IMR-90 (cell line): ENCODE measurements around the gene KY. TPM values are rescaled to one million over a fixed set of nuclear protein-coding genes. Genes with fewer than 3 reads are reported as not detected.

Source experiments
- ATAC-seq: fragments of 200-7000 bp; cut with Tn5 transposase; 2 replicates; pipeline ENCODE4 v1.9.1; 2020; ENCODE audit warnings: low read depth, mild to moderate bottlenecking, moderate library complexity
- BruUV-seq: library from RNA; stranded (reverse); fragments of 400-500 nt; replicated peaks from 2 replicates; lab custom pipeline; 2021; lab: Mats Ljungman, UMichigan
- CTCF ChIA-PET: fragments of 300-600 bp; formaldehyde crosslinking; extraction: SDS; loops from one replicate; lab custom pipeline; 2021; ENCODE audit warnings: antibody characterized with exemption; lab: Yijun Ruan, JAX
- POLR2A ChIA-PET: fragments of 300-600 bp; sonication (Branson Sonifier 250); formaldehyde crosslinking; loops from one replicate; lab custom pipeline; 2022; ENCODE audit warnings: antibody characterized with exemption; ENCODE audit not compliant: unreplicated experiment; lab: Charles Lee
- DNase-seq: peaks from one replicate; pipeline ENCODE4 v3.0.0; 2013
- H2AFZ ChIP-seq: replicated peaks from 2 replicates; pipeline ENCODE3; 2013; ENCODE audit warnings: low read length, mild to moderate bottlenecking; ENCODE audit not compliant: poor library complexity
- H2AK5ac ChIP-seq: 2 replicates; pipeline ENCODE4 v1.6.1; 2013; ENCODE audit warnings: low read depth, low read length, inconsistent platforms
- H2AK9ac ChIP-seq: replicated peaks from 2 replicates; pipeline ENCODE3; 2013; ENCODE audit warnings: mild to moderate bottlenecking, low read depth, low read length, moderate library complexity; ENCODE audit not compliant: poor library complexity
- H2BK120ac ChIP-seq: 2 replicates; pipeline ENCODE4 v1.6.1; 2013; ENCODE audit warnings: low read depth, low read length, inconsistent platforms
- H2BK15ac ChIP-seq: 3 replicates; pipeline ENCODE4 v1.6.1; 2013; ENCODE audit warnings: low read depth, low read length, inconsistent platforms
- H2BK20ac ChIP-seq: 2 replicates; pipeline ENCODE4 v1.6.1; 2013; ENCODE audit warnings: low read depth, mild to moderate bottlenecking, inconsistent platforms, low read length, moderate library complexity
- H2BK5ac ChIP-seq: 2 replicates; pipeline ENCODE4 v1.6.1; 2013; ENCODE audit warnings: mild to moderate bottlenecking, low read depth, low read length, inconsistent platforms; ENCODE audit not compliant: poor library complexity, severe bottlenecking
- H3K14ac ChIP-seq: replicated peaks from 2 replicates; pipeline ENCODE4 v1.6.1; 2013; ENCODE audit warnings: low read depth, low read length, inconsistent platforms
- H3K18ac ChIP-seq: 2 replicates; pipeline ENCODE4 v1.6.1; 2013; ENCODE audit warnings: low read depth, low read length, control low read depth
- H3K23ac ChIP-seq: 2 replicates; pipeline ENCODE4 v1.6.1; 2013; ENCODE audit warnings: low read depth, low read length, inconsistent platforms
- H3K27ac ChIP-seq: 2 replicates; pipeline ENCODE4 v1.5.1; 2013; ENCODE audit warnings: mild to moderate bottlenecking, control low read depth, low read length; ENCODE audit not compliant: insufficient read depth
- H3K27me3 ChIP-seq: 2 replicates; pipeline ENCODE4 v1.6.1; 2013; ENCODE audit warnings: low read length; ENCODE audit not compliant: control insufficient read depth, insufficient read depth
- H3K36me3 ChIP-seq: 2 replicates; pipeline ENCODE4 v1.6.1; 2013; ENCODE audit warnings: low read length, mixed read lengths; ENCODE audit not compliant: control insufficient read depth, insufficient read depth
- H3K4ac ChIP-seq: 2 replicates; pipeline ENCODE4 v1.6.1; 2013; ENCODE audit warnings: low read depth, low read length, inconsistent platforms
- H3K4me1 ChIP-seq: 2 replicates; pipeline ENCODE4 v1.6.1; 2013; ENCODE audit warnings: low read length, mixed read lengths; ENCODE audit not compliant: control insufficient read depth, insufficient read depth
- H3K4me2 ChIP-seq: 2 replicates; pipeline ENCODE4 v1.6.1; 2013; ENCODE audit warnings: low read depth, mild to moderate bottlenecking, control low read depth, low read length, moderate library complexity
- H3K4me3 ChIP-seq: 2 replicates; pipeline ENCODE4 v1.5.1; 2013; ENCODE audit warnings: low read depth, mild to moderate bottlenecking, control low read depth, low read length, moderate library complexity; ENCODE audit not compliant: insufficient read depth
- H3K56ac ChIP-seq: 2 replicates; pipeline ENCODE4 v1.6.1; 2013; ENCODE audit warnings: low read length, inconsistent platforms; ENCODE audit not compliant: insufficient read depth; ENCODE audit errors: extremely low read depth
- H3K79me1 ChIP-seq, 2 experiments: 2 replicates each; pipeline ENCODE4 v1.6.1; 2013; ENCODE audit warnings: low read length in 2 of 2, inconsistent platforms in 1 of 2, low read depth in 1 of 2
- H3K9ac ChIP-seq: 2 replicates; pipeline ENCODE4 v1.6.1; 2013; ENCODE audit warnings: low read depth, low read length, control low read depth
- H3K9me1 ChIP-seq: 2 replicates; pipeline ENCODE4 v1.6.1; 2013; ENCODE audit warnings: low read length, inconsistent platforms; ENCODE audit not compliant: insufficient read depth
- H3K9me3 ChIP-seq: 2 replicates; pipeline ENCODE4 v1.6.1; 2013; ENCODE audit warnings: low read length; ENCODE audit not compliant: control insufficient read depth, insufficient read depth
- H4K20me1 ChIP-seq: 2 replicates; pipeline ENCODE4 v1.6.1; 2013; ENCODE audit warnings: low read length, inconsistent platforms; ENCODE audit not compliant: insufficient read depth
- H4K5ac ChIP-seq: 2 replicates; pipeline ENCODE4 v1.6.1; 2013; ENCODE audit warnings: mild to moderate bottlenecking, low read depth, low read length, control low read depth
- H4K8ac ChIP-seq, 2 experiments: 2 replicates each; pipeline ENCODE4 v1.6.1; 2013; ENCODE audit warnings: low read depth in 2 of 2, low read length in 2 of 2, control low read depth in 1 of 2, inconsistent platforms in 1 of 2
- H4K91ac ChIP-seq: 2 replicates; pipeline ENCODE4 v1.6.1; 2013; ENCODE audit warnings: low read depth, low read length, inconsistent platforms; ENCODE audit not compliant: insufficient read depth
- BHLHE40 ChIP-seq: fragments of 150-350 bp; IDR thresholded peaks from 2 replicates; pipeline ENCODE4 v1.6.1; 2016; ENCODE audit warnings: mild to moderate bottlenecking, low read depth, low read length
- CEBPB ChIP-seq: IDR thresholded peaks from 2 replicates; pipeline ENCODE4 v1.6.1; 2012; ENCODE audit warnings: low read depth, low read length, improper control_type of control experiment
- CHD1 ChIP-seq: IDR thresholded peaks from 2 replicates; pipeline ENCODE4 v1.6.1; 2012; ENCODE audit warnings: low read depth, low read length, improper control_type of control experiment
- ELK1 ChIP-seq: fragments of 150-350 bp; IDR thresholded peaks from 2 replicates; pipeline ENCODE4 v1.6.1; 2016; ENCODE audit warnings: low read depth, mild to moderate bottlenecking, low read length, moderate library complexity, borderline replicate concordance
- MAFK ChIP-seq: IDR thresholded peaks from 2 replicates; pipeline ENCODE4 v1.6.1; 2012; ENCODE audit warnings: low read depth, low read length, improper control_type of control experiment
- MAZ ChIP-seq: IDR thresholded peaks from 2 replicates; pipeline ENCODE4 v1.6.1; 2012; ENCODE audit warnings: low read depth, mild to moderate bottlenecking, low read length, improper control_type of control experiment, moderate library complexity, borderline replicate concordance
- MXI1 ChIP-seq: IDR thresholded peaks from 2 replicates; pipeline ENCODE4 v1.6.1; 2012; ENCODE audit warnings: low read depth, mild to moderate bottlenecking, low read length, moderate library complexity, borderline replicate concordance
- POLR2A ChIP-seq: IDR thresholded peaks from 2 replicates; pipeline ENCODE4 v1.6.1; 2012; ENCODE audit warnings: mild to moderate bottlenecking, low read depth, low read length
- RAD21 ChIP-seq: IDR thresholded peaks from 2 replicates; pipeline ENCODE4 v1.6.1; 2012; ENCODE audit warnings: low read length, improper control_type of control experiment
- RCOR1 ChIP-seq: IDR thresholded peaks from 2 replicates; pipeline ENCODE4 v1.6.1; 2012; ENCODE audit warnings: mild to moderate bottlenecking, low read length, improper control_type of control experiment; ENCODE audit not compliant: insufficient replicate concordance
- RFX5 ChIP-seq: IDR thresholded peaks from 2 replicates; pipeline ENCODE4 v1.8.0; 2012; ENCODE audit warnings: low read depth, mild to moderate bottlenecking, low read length, moderate library complexity
- SMC3 ChIP-seq: fragments of 150-350 bp; IDR thresholded peaks from 2 replicates; pipeline ENCODE4 v1.6.1; 2016; ENCODE audit warnings: low read depth, mild to moderate bottlenecking, antibody characterized with exemption, low read length, moderate library complexity
- WGBS, 2 experiments: methylation state at CpG; one replicate each; pipeline versions ENCODE4 v1.1.5 to v1.1.7; 2013; ENCODE audit warnings: missing lambda C conversion rate in 2 of 2; ENCODE audit not compliant: insufficient read length in 1 of 2; ENCODE audit errors: extremely low coverage in 2 of 2; 5-methylcytosine and 5-hydroxymethylcytosine counted together
- dilution Hi-C: fragments of 300-500 bp; cut with HindIII; formaldehyde crosslinking; loops from one replicate; pipeline ENCODE4 v1.14.3; 2018; ENCODE audit warnings: low sequenced_read_pairs; ENCODE audit not compliant: unreplicated experiment
- in situ Hi-C: fragments of 300-500 bp; cut with MboI; formaldehyde crosslinking; loops from 3 replicates; pipeline ENCODE4 v1.14.3; 2019; ENCODE audit warnings: low sequenced_read_pairs, inconsistent platforms, mixed read lengths
- intact Hi-C: fragments of 100-400 bp; cut with micrococcal nuclease; formaldehyde crosslinking; loops from 2 replicates; pipeline ENCODE4 v1.10.0; 2022
- polyA plus RNA-seq, 3 experiments: library from polyadenylated mRNA; depleted of rRNA; stranded (reverse); fragments of >200 nt; gene quantifications; 2 replicates each; pipeline ENCODE4 v1.2.3, GENCODE V29; 2012; ENCODE audit warnings: low replicate concordance in 1 of 3
- total RNA-seq: library from RNA; depleted of rRNA; stranded (reverse); fragments of >200 nt; gene quantifications from 2 replicates; pipeline ENCODE4 v1.2.3, GENCODE V29; 2012
- TF ChIP-seq, protein P1 (sequence below): fragments of 150-350 bp; IDR thresholded peaks from 2 replicates; pipeline ENCODE4 v1.6.1; 2017; ENCODE audit warnings: mild to moderate bottlenecking, antibody characterized with exemption, low read length, low read depth
- TF ChIP-seq, protein P2 (sequence below): conservative IDR thresholded peaks from 2 replicates; pipeline ENCODE4 v1.5.1; 2012; ENCODE audit warnings: mild to moderate bottlenecking, low read depth, low read length, improper control_type of control experiment

Gene KY
- total and polyA plus RNA-seq, 2 of the 4 experiments (the other 2 are of a cell fraction): under 0.01 to 0.09 TPM

DNA sequence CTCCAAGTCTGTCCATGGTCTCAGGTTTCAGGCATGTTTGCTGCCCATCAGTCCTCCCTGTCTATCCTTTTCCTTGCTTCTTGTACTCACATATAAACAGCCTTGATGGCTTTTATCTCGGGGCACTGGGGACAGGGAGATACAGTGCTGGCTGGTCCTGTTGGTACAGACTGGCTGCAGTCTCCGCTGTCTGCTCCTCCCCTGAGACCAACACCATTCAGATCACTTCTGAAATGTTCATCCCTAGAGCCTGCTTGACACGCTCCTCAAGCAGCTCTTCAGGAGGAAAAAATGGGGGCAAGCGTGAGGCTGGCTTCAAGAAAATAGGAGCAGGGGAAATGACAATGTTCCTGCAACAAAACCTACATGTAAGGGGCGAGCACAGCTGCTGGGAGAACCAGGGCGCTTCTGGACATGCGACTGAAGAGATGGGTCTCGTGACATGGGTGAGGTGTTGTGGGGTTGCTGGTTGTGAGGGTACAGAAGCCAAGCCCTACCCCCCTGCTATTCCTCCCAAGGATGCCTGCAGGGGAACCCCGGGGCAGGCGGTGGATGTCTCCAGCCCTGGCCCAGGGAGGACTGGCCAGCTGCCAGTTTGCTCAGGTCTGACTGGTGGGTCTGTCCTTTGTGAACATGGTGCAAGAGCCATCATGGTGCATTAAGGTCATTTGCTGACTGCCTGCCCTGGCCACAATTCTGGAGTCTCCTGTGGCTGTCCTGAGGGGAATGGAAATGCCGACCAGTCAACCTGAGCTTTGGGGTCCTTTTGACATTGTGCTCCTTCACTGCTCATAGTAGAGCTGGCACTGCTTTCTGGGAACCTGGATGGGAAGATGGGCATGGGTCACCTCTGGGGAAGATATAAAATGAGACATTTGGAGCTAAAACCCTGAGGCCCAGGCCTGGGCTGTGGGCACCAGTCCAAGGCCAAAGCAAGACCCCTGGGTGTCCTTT is 40.1 kb downstream of the KY start:
- Histone ChIP-seq H3K27me3 (peaks cover 49% of the 10 kb centered on the region), H2AK5ac (no peak overlapping the region), H2BK20ac (no peak overlapping the region), H3K18ac (no peak overlapping the region), H3K23ac (no peak overlapping the region), H4K91ac (no peak overlapping the region), H3K9me3 (no peaks in the 10 kb centered on the region), H3K4me1 (peaks cover 2% of the 10 kb centered on the region; the same call in 1 of the 2 replicates), H3K9me1 (no peaks in the 10 kb centered on the region; the same call in 1 of the 2 replicates), H3K79me1 (no peaks in the 10 kb centered on the region), H3K4me2 (no peak overlapping the region), H3K36me3 (no peaks in the 10 kb centered on the region), H4K8ac (no peak overlapping the region), H3K4me3 (no peak overlapping the region), H2BK120ac (no peak overlapping the region), H3K9ac (no peak overlapping the region), H3K56ac (no peak overlapping the region), H2BK5ac (no peak overlapping the region), H2BK15ac (no peak overlapping the region), H3K27ac (no peak overlapping the region), H2AK9ac (no peak overlapping the region), H4K5ac (no peak overlapping the region), H4K20me1 (no peaks in the 10 kb centered on the region), H3K14ac (no peak overlapping the region), H2AFZ (no peak overlapping the region), H3K4ac (no peak overlapping the region)
- ChIA-PET POLR2A (no interaction called here), CTCF (no interaction called here)
- intact Hi-C loops (no loop called here), in situ Hi-C loops (no loop called here), dilution Hi-C loops (no loop called here)
- ATAC-seq (no peak), DNase-seq (no peak)
- WGBS, 2 experiments: 40% methylated on average over 3 of the region's 11 CpGs; no CpG with 5 or more reads in 1 of the 2 experiments
- BruUV-seq: no TSS peak
- no peak for TF ChIP-seq POLR2A
- TF ChIP-seq SMC3: no peak
- TF ChIP-seq MXI1: no peak
- TF ChIP-seq BHLHE40: no peak
- no peak for TF ChIP-seq MAZ
- TF ChIP-seq, protein P1, sequence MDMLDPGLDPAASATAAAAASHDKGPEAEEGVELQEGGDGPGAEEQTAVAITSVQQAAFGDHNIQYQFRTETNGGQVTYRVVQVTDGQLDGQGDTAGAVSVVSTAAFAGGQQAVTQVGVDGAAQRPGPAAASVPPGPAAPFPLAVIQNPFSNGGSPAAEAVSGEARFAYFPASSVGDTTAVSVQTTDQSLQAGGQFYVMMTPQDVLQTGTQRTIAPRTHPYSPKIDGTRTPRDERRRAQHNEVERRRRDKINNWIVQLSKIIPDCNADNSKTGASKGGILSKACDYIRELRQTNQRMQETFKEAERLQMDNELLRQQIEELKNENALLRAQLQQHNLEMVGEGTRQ: no peak
- no peak for TF ChIP-seq RFX5
- no peak for TF ChIP-seq RCOR1
- no peak for TF ChIP-seq CEBPB
- no peak for TF ChIP-seq RAD21
- TF ChIP-seq MAFK: no peak
- no peak for TF ChIP-seq CHD1
- TF ChIP-seq, protein P2, sequence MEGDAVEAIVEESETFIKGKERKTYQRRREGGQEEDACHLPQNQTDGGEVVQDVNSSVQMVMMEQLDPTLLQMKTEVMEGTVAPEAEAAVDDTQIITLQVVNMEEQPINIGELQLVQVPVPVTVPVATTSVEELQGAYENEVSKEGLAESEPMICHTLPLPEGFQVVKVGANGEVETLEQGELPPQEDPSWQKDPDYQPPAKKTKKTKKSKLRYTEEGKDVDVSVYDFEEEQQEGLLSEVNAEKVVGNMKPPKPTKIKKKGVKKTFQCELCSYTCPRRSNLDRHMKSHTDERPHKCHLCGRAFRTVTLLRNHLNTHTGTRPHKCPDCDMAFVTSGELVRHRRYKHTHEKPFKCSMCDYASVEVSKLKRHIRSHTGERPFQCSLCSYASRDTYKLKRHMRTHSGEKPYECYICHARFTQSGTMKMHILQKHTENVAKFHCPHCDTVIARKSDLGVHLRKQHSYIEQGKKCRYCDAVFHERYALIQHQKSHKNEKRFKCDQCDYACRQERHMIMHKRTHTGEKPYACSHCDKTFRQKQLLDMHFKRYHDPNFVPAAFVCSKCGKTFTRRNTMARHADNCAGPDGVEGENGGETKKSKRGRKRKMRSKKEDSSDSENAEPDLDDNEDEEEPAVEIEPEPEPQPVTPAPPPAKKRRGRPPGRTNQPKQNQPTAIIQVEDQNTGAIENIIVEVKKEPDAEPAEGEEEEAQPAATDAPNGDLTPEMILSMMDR: no peak
- TF ChIP-seq ELK1: no peak
